HG03066 (cell line): Measurements from ENCODE around the gene PSMD7.
"Not testable (repeated sequence)": the region's sequence is repeated elsewhere in the genome, so short reads cannot be mapped to it uniquely, and the experiment has no call there.

Experiments
- ATAC-seq: cut with Tn5 transposase; IDR thresholded peaks from one replicate; pipeline ENCODE4 v1.9.1; 2021; ENCODE audit warnings: low read depth; ENCODE audit not compliant: unreplicated experiment

The PSMD7 gene

DNA sequence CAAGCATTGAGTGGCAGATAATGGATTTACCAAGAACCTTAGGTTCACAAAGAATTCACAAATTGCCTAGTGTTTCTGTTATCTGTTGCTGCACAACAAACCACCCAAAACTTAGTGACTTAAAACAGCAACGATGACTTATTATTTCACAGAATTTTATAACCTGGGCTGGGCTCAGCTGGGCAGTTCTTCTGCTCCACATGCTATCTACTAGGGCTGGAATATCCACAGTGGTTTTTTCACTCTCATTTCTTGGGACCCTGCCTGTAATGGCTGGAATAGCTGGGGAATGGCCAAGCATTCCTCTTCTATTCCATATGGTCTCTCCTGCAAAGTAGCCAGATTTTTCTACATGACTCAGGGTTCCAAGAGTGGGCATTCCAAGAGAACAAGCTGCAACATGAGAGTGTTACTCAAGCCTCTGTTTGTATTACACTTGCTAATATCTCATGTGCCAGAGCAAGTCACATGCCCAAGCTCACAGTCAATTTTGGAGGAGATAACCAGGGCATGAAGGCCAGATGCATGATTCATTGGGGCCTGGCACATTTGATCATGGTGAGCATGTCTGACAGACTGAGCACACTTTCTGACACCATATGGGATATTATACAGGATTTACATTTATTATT lies 4.9 kb upstream of the PSMD7 start:
- ATAC-seq: no peak

DNA sequence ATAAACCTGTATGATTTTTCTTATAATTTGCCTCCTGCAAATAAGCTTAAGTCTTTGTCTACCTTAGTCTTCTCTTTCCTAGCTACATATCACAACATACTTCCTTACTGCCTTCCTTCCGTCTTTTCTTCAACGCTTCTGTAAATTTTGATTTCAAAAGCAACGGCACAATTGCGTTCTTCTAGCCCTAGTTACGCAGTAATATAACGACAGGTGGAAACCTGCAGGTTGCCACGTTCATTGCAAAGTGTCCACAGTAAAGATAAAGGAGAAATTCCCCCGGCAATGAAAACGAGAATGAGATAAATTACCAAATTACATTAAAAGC lies 546 bp upstream of the PSMD7 start:
- ATAC-seq: peak; percentile 14

GRCh38 chr16:74297145-74297665 lies 591 bp downstream of the PSMD7 start:
- no peak for ATAC-seq

DNA sequence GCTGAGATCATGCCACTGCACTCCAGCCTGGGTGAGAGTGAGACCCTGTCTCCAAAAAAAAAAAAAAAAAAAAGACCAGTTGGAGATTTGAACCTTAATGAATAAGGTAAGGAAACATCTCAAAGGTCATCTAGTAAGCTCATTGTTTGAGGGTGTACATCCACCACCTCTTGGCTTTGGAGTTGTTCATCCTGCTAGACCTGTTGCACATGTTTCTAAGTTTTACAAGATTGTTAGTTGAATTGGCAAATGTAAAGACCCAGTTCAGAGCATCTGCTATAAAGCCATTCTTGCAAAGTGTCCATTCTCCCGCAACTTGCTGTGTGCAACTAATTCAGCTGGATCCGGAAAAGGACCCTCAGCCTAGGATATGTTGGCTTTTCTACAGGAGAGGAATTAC lies 1.5 kb downstream of the PSMD7 start:
- ATAC-seq: no peak

DNA sequence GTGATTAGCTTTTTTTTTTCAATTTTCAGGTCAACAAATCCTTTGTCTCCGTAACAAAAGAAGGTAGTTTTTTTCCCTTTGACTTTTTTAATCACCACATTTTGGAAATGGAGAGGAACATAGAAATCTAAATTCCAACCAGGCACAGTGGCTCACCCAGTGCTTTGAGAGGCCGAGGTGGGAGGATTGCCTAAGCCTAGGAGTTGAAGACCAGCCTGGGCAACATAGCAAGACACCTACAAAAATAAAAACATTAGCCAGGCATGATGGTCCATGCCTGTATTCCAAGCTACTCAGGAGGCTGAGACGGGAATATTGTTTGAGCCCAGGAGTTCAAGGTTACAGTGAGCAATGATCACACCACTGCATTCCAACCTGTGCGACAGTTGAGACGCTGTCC lies 5.7 kb downstream of the PSMD7 start:
- ATAC-seq: no peak

- no peak for ATAC-seq
Measured at GRCh38 chr16:74304164-74304834, 7.7 kb downstream of the PSMD7 start.

DNA sequence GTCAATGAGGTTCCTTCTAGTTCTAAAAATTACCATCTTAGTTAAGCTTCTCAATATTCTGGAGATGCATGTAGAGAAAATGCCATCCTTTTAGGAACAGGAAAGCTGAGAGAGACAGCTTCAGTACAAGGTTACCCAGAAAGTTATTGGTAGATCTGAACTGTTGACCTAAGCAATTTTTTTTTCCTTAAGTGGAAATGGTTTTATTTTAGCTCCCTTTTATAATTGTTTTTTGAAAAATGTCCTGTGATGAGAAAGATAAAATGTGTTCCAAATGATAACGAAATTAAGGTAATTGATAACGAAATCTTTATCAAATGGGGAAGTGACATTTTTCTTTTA lies 8.2 kb downstream of the PSMD7 start:
- ATAC-seq: no peak

DNA sequence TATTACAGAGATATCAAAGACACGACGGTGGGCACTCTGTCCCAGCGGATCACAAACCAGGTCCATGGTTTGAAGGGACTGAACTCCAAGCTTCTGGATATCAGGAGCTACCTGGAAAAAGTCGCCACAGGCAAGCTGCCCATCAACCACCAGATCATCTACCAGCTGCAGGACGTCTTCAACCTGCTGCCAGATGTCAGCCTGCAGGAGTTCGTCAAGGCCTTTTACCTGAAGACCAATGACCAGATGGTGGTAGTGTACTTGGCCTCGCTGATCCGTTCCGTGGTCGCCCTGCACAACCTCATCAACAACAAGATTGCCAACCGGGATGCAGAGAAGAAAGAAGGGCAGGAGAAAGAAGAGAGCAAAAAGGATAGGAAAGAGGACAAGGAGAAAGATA lies 8.7 kb downstream of the PSMD7 start:
- no peak for ATAC-seq

DNA sequence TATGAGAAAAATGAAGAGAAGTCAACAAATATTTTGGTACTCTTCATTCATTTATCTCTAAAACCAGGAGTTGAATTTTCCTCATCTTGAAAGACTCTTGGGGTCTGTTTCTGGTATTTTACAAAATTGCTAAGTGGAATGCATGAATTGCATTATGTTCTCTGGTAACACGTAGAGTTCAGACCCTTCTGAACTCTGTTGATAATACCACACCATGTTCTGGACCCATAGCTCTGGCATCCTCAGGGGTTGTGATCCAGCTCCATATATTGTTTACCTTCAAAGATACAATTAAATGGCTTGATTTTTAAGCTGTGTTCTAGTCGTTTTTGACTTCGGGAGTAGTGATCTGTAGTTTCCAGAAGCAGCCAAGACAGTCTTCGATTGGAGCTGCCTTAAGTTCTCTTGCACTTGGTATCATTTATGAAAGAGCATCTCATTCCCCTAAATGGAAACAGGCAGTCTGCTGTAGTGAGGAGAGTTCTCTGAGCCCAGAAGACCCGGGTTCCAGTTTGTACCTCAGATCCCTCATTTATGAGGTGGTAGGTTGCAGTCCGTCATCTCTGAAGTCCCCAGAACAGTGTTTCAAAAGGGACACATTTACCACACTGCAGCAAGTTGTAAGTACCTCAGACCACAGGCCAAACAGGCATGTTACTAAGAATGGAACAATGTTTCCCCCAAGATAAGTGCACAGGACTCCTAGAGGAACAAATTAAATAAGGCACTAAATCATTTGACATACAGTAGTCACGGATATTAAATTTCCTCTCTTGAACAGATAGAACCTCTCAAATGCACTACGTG lies 9.6 kb downstream of the PSMD7 start:
- ATAC-seq: no peak

- ATAC-seq: no peak
Measured at GRCh38 chr16:74307383-74307782, 10.8 kb downstream of the PSMD7 start.

DNA sequence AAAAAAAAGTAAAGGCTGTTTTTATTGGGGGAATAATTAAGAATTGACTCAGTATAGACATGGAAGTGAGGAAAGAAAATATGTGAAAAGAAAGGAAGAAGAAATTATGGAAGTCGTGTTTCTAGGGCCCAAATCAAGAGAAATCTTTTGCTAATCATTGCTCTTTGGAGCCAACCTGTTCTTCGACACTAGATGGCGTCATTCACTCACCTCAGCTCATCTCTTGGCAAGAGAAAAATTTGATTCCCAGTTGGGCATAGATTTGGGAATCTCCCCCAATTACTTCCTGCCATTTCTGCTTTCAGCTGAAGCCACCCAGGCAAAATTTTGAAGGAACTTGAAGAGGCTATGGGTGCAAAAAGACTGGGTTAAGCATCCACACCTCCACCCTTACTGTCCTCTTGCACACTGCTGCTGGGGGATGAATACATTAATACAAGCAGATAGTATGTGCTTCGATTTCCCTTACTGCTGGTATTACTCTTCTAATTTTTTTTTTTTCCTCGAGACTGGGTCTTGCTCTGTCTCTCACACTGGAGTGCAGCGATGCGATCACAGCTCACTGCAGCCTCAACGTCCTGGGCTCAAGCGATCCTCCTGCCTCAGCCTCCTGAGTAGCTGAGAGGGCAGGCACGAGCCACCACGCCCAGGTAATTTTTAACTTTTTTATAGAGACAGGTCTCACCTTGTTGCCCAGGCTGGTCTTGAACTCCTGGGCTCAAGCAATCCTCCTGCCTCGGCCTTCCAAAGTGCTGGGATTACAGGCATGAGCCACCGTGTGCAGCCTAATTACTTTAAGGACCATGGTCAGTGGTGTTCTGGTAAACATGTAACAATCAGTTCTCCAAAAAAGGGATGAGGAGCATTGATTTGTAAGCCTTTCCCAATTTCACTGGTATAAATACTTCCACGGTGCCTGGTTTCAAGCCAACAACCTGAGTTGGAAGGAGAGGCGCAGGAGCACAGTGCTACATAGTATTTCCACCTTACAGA lies 13.5 kb downstream of the PSMD7 start:
- ATAC-seq: no peak

GRCh38 chr16:74315059-74315458 lies 18.4 kb downstream of the PSMD7 start:
- ATAC-seq: no peak

DNA sequence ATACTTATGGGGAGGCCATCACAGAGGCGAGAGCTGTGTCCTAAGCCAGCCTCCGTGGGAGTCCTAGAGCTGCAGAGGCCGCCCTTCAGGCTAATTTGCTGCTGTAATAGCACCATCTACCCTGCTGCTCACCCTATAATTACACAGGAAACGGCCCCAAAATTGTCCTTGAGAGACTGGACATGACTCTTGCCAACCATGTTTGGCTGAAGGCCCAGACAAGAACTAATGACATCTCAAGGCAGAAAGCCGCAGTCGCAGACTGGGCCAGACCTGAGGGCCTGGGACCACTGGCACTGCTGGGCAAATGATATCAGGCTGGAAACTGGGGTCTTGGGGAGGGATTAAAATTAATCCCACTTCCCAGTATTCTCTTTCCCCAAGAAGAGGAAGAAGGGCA lies 24.1 kb downstream of the PSMD7 start:
- no peak for ATAC-seq

- no peak for ATAC-seq
Measured at GRCh38 chr16:74321356-74321755, 24.7 kb downstream of the PSMD7 start.

- ATAC-seq: no peak
Measured at GRCh38 chr16:74322301-74322710, 25.7 kb downstream of the PSMD7 start.

DNA sequence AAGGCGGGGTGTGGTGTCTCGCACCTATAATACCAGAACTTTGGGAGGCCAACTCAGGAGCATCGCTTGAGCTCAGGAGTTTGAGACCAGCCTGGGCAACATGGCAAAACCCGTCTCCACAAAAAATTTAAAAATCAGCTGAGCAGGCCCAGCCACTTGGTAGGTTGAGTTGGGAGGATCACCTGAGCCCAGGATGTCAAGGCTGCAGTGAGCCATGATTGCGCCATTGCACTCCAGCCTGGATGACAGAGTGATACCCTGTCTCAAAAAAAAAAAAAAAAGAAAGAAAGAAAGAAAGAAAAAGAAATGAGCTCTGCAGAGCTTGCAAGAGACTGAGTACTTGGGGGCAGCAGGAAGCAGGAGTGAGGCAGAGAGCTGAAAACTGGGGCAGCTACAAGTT lies 28.2 kb downstream of the PSMD7 start:
- ATAC-seq: not testable (repeated sequence)

- no peak for ATAC-seq
Measured at GRCh38 chr16:74325641-74326040, 29.0 kb downstream of the PSMD7 start.

- ATAC-seq: not testable (repeated sequence)
Measured at GRCh38 chr16:74328346-74328745, 31.7 kb downstream of the PSMD7 start.

DNA sequence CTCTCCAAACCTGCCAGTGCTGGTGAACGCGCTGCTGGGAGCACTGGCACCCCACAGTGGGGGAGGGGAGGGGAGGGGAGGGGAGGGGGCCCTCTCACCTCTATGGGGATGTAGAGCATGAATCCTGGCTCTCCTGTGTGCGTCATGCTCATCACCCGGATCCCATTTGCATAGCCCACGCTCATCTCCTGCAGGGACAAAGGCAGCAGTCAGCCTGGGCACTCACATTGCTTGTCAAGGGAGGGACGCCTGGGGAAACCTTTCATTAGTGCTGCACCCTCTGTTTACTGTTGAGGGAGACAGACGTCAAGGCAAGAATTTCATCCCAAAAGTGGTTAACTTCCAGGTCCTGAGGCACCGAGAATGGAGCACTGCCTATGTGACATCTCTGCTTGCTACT lies 35.9 kb downstream of the PSMD7 start:
- ATAC-seq: not testable (repeated sequence)

GRCh38 chr16:74337506-74337905 lies 40.9 kb downstream of the PSMD7 start:
- ATAC-seq: not testable (repeated sequence)
